MG63 (cell line): ENCODE measurements around the gene FHL2. TPM values are rescaled to one million over a fixed set of nuclear protein-coding genes. Genes with fewer than 3 reads are reported as not detected.
"Not testable (repeated sequence)": the region's sequence is repeated elsewhere in the genome, so short reads cannot be mapped to it uniquely, and the experiment has no call there.

Experiments
- DNase-seq: peaks from one replicate; pipeline ENCODE4 v3.0.0-alpha.2; 2020
- H3K27me3 ChIP-seq: fragments of 250-450 bp; sonication (Bioruptor Pico); 2 replicates; pipeline ENCODE4 v1.5.1; 2020; ENCODE audit warnings: mild to moderate bottlenecking, moderate library complexity
- H3K36me3 ChIP-seq: fragments of 250-450 bp; sonication (Bioruptor Pico); 2 replicates; pipeline ENCODE4 v1.5.1; 2020; ENCODE audit warnings: mild to moderate bottlenecking, moderate library complexity
- H3K4me3 ChIP-seq: fragments of 250-450 bp; sonication (Bioruptor Pico); 2 replicates; pipeline ENCODE4 v1.5.1; 2020; ENCODE audit warnings: mild to moderate bottlenecking, moderate library complexity
- H3K9me3 ChIP-seq: fragments of 250-450 bp; sonication (Bioruptor Pico); 2 replicates; pipeline ENCODE4 v1.5.1; 2020; ENCODE audit warnings: mild to moderate bottlenecking, moderate library complexity
- total RNA-seq: library from RNA; depleted of rRNA; stranded (reverse); fragments of >200 nt; shearing (Covaris generic); gene quantifications from 2 replicates; pipeline ENCODE4 v1.2.3, GENCODE V29; 2014; ENCODE audit warnings: low replicate concordance

Gene FHL2
- total RNA-seq, 1 experiment from 2014 or later, result 245 TPM

GRCh38 chr2:105357122-105357521 is 41.7 kb downstream of the FHL2 start:
- DNase-seq, result no peak
- peaks cover 62% of the 10 kb centered on the region for H3K36me3 ChIP-seq
- H3K27me3 ChIP-seq, result no peaks in the 10 kb centered on the region
- H3K9me3 ChIP-seq, result peaks cover 3% of the 10 kb centered on the region; the same call in 1 of the 2 replicates
- H3K4me3 ChIP-seq, result no peak overlapping the region

DNA sequence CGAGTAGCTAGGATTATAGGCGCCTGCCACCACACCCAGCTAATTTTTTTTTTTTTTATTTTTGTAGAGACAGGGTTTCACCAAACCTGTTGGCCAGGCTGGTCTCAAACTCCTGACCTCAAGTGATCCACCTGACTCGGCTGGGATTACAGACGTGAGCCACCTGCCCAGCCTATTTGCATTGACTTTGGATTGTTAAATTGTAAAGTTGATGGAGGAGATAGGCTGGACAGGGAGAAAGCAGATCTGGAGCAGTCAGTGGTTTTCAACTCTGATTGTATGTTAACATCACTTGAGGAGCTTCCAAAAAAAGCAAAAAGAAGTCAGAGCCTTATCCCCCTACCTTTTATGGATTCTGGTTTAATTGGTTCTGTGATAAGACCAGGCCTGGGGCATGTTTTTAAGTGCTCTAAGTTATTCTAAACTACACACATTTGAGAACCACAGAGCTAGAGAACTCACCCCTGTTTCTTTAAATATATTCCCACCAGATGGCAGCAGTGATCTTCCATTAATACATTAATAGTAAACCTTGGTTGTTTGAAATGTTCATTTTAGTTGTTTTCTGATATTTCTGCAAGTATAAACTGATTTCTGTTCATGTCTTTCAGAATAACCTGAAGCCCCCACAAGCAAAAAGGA is 54.0 kb downstream of the FHL2 start:
- Histone ChIP-seq H3K36me3 (peaks cover 74% of the 10 kb centered on the region), H3K9me3 (no peaks in the 10 kb centered on the region), H3K4me3 (no peak overlapping the region), H3K27me3 (no peaks in the 10 kb centered on the region)
- no peak for DNase-seq

DNA sequence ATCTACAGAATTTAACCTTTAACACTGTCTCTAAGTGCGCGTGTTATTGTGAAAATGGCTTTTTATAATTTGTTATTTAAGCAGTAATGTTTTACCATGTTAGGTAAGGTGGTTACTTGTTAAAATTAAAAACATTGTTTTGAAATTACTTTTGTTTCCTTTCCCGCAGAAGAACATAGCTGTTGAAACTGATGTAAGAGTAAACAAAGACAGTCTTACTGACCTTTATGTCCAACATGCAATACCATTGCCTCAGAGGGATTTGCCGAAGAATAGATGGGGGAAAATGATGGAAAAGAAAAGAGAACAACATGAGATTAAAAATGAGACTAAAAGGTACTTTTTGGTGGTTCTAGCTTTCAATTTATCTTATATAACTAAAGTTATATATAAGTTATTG is 59.4 kb downstream of the FHL2 start:
- Histone ChIP-seq H3K4me3 (peak overlapping the region; percentile 95), H3K9me3 (no peaks in the 10 kb centered on the region), H3K27me3 (no peaks in the 10 kb centered on the region), H3K36me3 (peaks cover 60% of the 10 kb centered on the region)
- DNase-seq, result no peak

GRCh38 chr2:105338020-105338385 is 60.8 kb downstream of the FHL2 start:
- no peaks in the 10 kb centered on the region for H3K27me3 ChIP-seq
- peak overlapping the region; percentile 95 for H3K4me3 ChIP-seq
- DNase-seq, result no peak
- peaks cover 54% of the 10 kb centered on the region for H3K36me3 ChIP-seq
- H3K9me3 ChIP-seq, result no peaks in the 10 kb centered on the region

DNA sequence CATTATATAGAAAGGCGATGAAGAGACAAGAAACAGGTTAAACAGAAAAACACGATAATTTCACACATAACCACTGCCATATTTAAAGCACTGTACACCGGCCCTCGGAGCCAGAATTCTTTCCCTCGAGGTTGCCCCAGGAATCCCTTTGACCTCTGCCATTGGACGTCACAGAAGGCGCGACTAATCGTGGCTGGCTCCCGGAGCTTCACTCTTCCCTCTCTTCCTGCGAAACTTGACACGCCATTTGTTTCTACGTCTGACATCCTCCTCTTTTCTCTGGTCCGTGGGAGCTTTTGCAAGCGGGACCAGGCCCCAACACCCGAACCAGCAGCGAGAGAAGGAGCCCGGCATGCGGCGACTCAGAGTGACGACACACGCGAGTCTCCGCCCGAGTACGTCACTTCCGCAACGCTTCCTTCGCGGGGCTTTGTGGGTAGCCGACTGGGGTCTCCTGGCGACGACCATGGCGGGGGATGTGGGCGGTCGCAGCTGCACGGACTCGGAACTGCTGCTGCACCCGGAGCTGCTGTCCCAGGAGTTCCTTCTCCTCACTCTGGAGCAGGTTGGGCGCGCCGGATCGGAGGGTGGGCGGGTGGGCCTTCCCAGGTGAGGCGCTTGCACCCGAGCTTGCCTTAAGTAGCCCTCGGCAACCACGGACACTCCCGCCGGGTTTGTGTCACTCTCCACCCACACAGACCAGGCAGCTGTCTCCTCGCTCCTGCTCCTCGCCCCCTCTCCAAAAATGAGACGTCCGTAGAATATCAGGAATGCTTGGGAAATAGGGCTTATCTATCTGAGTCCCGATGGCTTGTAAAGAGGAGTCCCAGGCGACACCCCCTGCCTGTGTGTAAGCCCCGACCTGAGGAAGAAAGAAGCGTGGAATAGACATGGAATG is 61.5 kb downstream of the FHL2 start, which contains the start of gene C2orf49:
TSS of gene C2orf49 (plus strand) at position 419 of the 898 bp plus-strand sequence. CDS start at position 467, 48 bp downstream.
- H3K4me3 ChIP-seq, result peak within 1 kb of the TSS; percentile 95
- H3K27me3 ChIP-seq, result no peaks in the 10 kb centered on the region
- H3K9me3 ChIP-seq, result no peaks in the 10 kb centered on the region
- H3K36me3 ChIP-seq, result peaks cover 48% of the 10 kb centered on the region
- peak; percentile 85 for DNase-seq

DNA sequence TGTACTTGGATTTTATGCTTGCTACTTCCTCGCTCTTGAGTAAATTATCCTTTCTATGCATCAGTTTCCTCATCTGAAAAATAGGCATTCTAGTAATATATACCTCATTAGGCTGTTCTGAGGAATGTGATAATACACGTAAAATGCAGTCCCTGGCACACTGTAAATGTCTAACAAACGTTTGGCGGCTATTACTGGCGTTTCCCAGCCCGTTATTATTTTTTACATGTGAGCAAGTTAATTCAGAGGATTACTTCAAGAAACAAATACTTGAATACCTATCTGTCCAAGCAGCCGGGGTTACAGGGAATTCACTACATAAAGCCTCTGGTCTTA is 62.1 kb downstream of the FHL2 start:
- peaks cover 42% of the 10 kb centered on the region for H3K36me3 ChIP-seq
- no peaks in the 10 kb centered on the region for H3K27me3 ChIP-seq
- peak overlapping the region; percentile 95 for H3K4me3 ChIP-seq
- H3K9me3 ChIP-seq, result no peaks in the 10 kb centered on the region
- no peak for DNase-seq

DNA sequence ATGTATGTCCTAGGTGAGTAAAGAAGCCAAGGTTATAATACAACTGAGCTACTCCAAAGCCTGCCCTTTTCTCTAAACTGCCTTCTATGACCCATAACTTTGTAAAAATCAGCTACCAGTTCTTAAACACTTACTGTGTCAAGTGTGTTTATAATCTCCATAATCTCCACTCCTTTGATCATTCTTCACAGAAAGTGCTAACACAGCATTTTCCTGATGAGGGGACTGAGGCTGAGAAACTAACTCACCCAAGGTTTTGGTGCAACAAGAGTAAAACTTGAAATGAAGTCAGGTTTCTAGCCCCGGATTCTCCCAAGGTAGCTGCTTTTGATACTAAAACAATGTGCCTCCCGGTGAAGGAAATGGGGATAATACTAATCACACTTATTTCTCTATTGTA is 63.4 kb downstream of the FHL2 start:
- H3K27me3 ChIP-seq, result no peaks in the 10 kb centered on the region
- no peak overlapping the region for H3K4me3 ChIP-seq
- H3K36me3 ChIP-seq, result peaks cover 29% of the 10 kb centered on the region
- no peaks in the 10 kb centered on the region for H3K9me3 ChIP-seq
- no peak for DNase-seq

GRCh38 chr2:105334211-105334610 is 64.6 kb downstream of the FHL2 start:
- Histone ChIP-seq H3K4me3 (no peak overlapping the region), H3K9me3 (no peaks in the 10 kb centered on the region), H3K27me3 (no peaks in the 10 kb centered on the region), H3K36me3 (peaks cover 17% of the 10 kb centered on the region)
- DNase-seq, result no peak

GRCh38 chr2:105330681-105331375 is 68.0 kb downstream of the FHL2 start:
- no peaks in the 10 kb centered on the region for H3K9me3 ChIP-seq
- H3K4me3 ChIP-seq, result no peak overlapping the region
- H3K27me3 ChIP-seq, result no peaks in the 10 kb centered on the region
- DNase-seq, result no peak
- H3K36me3 ChIP-seq, result peaks cover 10% of the 10 kb centered on the region

DNA sequence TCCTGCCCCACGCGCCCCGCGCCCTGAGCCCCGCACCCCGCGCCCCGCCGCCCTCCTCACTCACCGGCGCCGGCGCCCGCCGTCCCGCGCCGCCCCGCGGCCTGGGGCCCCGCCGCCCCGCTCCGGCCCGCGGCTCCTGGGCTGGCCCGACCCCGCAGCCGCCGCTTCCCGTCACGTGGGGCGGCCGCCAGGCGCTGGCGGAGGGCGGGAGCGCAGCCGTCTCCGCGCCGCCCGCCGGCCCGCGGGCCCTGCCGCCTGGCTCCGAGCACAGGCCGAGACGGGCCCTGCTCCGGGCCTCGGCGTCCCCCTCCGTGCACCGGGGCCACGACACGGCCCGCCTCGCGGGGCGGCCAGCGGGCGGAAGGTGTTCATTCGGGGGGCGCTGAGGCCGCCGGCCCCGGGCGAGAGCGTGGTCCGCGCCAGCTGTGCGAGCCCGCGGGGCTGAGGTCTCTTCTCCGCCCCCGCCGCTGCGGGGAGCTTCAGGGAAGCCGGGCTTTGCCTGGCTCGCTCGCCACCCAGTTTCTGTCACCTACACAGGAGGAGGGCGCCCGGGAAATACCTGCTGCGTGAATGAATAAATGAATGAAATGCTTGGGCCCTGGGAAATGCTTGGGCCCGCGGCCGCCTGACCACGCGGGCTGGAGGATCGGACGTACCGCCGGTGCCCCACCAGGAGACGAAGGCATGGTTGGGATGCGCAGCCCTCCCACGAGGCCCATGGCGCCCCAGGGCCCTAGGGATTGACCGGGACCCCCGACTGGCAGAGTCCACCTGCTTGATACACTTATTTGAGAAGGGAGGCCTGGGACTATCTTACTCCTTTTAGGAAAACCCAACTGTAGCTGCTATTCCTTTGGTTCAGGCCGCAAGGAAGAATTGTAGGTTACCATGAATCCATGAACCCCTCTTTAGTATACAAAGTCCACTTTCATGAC is 69.0 kb downstream of the FHL2 start, which contains the start of gene TGFBRAP1:
TSS of gene TGFBRAP1 (minus strand) at position 175 of the 935 bp plus-strand sequence. CDS start 21,434 bp downstream, outside the sequence.
- Histone ChIP-seq H3K27me3 (no peaks in the 10 kb centered on the region), H3K36me3 (peaks cover 10% of the 10 kb centered on the region), H3K9me3 (no peaks in the 10 kb centered on the region), H3K4me3 (peak within 1 kb of the TSS; percentile 67)
- DNase-seq, result peak; percentile 68

- no peaks in the 10 kb centered on the region for H3K9me3 ChIP-seq
- no peaks in the 10 kb centered on the region for H3K27me3 ChIP-seq
- peak overlapping the region; percentile 67 for H3K4me3 ChIP-seq
- DNase-seq, result no peak
- peaks cover 5% of the 10 kb centered on the region for H3K36me3 ChIP-seq
Measured at GRCh38 chr2:105329197-105329554, 69.7 kb downstream of the FHL2 start.

DNA sequence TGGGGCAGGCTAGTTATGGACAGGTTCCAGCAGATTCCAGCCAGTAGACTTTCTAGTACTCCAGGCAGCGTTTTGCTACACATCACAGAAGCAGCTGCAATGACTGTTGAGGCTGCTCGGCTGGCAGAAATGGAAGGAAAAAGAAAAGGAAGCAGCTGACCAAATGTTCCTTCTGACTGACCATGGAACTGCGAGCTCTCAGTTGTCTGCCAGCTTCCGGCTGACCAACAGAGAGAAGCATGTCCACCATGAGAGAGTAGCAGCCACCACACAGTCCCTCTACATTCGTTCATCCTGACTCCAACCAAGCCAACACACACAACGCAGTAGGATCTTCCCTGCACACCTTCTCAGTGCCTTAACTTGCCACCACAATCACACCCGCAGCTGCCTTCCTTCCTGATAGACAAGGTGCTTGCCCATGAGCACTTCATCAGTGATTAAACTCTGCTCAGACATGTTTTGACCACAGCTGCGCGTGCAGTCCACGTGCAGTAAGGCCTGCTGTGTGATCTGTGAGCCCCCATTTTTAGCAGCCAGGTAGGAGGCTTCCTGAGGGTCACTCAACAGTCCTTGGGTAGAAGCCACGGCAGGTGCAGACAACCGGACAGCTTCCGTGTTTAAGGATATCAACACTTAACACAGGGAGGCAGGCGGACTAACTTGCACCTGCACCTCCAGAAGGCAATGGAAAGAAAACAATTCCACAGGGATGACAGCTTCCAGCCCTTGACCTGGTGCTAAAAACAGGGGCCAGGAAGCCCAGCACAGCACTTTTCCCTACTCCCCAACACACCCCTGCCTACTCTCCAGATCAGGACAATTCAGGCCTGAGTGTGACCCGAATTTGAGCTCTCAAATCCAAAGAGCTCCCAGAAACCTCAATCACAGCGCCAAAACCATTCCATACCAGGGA is 70.3 kb downstream of the FHL2 start:
- H3K9me3 ChIP-seq, result no peaks in the 10 kb centered on the region
- no peaks in the 10 kb centered on the region for H3K27me3 ChIP-seq
- H3K36me3 ChIP-seq, result peaks cover 4% of the 10 kb centered on the region; the same call in 1 of the 2 replicates
- DNase-seq, result no peak
- H3K4me3 ChIP-seq, result peak overlapping the region; percentile 67

- H3K27me3 ChIP-seq, result no peaks in the 10 kb centered on the region
- no peak overlapping the region for H3K4me3 ChIP-seq
- no peaks in the 10 kb centered on the region for H3K9me3 ChIP-seq
- peaks cover 4% of the 10 kb centered on the region; the same call in 1 of the 2 replicates for H3K36me3 ChIP-seq
- DNase-seq, result no peak
Measured at GRCh38 chr2:105327690-105328089, 71.2 kb downstream of the FHL2 start.

DNA sequence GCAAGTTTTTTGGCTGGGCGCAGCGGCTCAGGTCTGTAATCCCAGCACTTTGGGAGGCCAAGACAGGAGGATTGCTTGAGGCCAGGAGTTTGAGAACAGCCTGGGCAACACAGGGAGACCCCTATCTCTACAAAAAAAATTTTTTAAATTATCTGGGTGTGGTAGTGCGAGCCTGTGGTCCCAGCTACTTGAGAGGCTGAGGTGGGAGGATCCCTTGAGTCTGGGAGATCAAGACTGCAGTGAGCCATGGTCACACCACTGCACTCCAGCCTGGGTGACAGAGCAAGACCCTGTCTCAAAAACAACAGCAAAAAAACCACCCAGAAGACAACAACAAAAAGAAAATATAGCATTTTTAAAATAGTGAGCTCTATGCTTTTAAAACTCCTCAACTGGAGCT is 71.6 kb downstream of the FHL2 start:
- not testable (repeated sequence) for H3K27me3 ChIP-seq, H3K9me3 ChIP-seq, H3K36me3 ChIP-seq, H3K4me3 ChIP-seq, DNase-seq

DNA sequence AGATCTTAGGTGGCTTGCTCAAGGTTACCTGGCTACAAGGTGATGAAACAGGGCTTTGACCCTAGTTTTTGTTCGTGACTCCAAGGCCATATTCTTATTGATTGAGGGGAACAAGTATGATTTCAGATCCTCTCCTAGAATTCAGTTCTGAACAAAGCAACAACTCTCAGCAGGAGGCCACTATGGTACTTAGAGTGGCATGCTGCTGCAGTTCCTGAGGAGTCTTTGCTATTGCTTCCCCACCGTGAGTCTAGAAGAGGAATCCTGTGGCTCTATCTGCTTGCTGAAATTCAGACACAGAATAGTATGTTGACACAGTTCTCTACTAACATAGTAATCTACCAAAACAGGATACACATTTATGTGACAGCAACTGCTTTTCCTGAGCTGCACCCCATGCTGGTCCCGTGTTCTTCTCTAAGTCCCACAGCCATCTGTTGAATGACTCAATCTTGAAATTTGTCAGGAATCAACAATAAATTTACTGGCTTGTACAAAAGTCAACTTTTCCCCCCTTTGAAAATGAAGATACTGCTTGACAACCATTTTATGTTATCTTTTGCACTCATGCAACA is 73.4 kb downstream of the FHL2 start:
- H3K9me3 ChIP-seq, result no peaks in the 10 kb centered on the region
- no peak overlapping the region for H3K4me3 ChIP-seq
- H3K36me3 ChIP-seq, result peaks cover 4% of the 10 kb centered on the region
- no peaks in the 10 kb centered on the region for H3K27me3 ChIP-seq
- DNase-seq, result no peak
